ENCODE results near the gene LASP1NB.
"Not testable (repeated sequence)": the region's sequence is repeated elsewhere in the genome, so short reads cannot be mapped to it uniquely, and the experiment has no call there.

Gene LASP1NB

GRCh38 chr17:38970804-38971203 is 45.4 kb downstream of the LASP1NB start:
- H3K27me3 Mint-ChIP-seq (ENCODE audit: low read depth), result no peaks in the 10 kb centered on the region
- H3K4me1 Mint-ChIP-seq, result peaks cover 7% of the 10 kb centered on the region
- no peak overlapping the region for H3K27ac Mint-ChIP-seq
- H3K36me3 Mint-ChIP-seq (ENCODE audit: low read depth), result no peaks in the 10 kb centered on the region
- no peak overlapping the region for H3K4me3 Mint-ChIP-seq
- TF ChIP-seq, protein P1, sequence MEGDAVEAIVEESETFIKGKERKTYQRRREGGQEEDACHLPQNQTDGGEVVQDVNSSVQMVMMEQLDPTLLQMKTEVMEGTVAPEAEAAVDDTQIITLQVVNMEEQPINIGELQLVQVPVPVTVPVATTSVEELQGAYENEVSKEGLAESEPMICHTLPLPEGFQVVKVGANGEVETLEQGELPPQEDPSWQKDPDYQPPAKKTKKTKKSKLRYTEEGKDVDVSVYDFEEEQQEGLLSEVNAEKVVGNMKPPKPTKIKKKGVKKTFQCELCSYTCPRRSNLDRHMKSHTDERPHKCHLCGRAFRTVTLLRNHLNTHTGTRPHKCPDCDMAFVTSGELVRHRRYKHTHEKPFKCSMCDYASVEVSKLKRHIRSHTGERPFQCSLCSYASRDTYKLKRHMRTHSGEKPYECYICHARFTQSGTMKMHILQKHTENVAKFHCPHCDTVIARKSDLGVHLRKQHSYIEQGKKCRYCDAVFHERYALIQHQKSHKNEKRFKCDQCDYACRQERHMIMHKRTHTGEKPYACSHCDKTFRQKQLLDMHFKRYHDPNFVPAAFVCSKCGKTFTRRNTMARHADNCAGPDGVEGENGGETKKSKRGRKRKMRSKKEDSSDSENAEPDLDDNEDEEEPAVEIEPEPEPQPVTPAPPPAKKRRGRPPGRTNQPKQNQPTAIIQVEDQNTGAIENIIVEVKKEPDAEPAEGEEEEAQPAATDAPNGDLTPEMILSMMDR (IDR thresholded peaks at IDR 0.05; ENCODE audit: unreplicated experiment in 3 of 3), result no peak
- no peaks in the 10 kb centered on the region for H3K9me3 Mint-ChIP-seq

- not testable (repeated sequence) for H3K36me3 Mint-ChIP-seq (ENCODE audit: low read depth); H3K4me1 Mint-ChIP-seq; H3K9me3 Mint-ChIP-seq; H3K4me3 Mint-ChIP-seq; H3K27ac Mint-ChIP-seq; H3K27me3 Mint-ChIP-seq (ENCODE audit: low read depth)
Observed at GRCh38 chr17:38976187-38976551, 50.8 kb downstream of the LASP1NB start.

DNA sequence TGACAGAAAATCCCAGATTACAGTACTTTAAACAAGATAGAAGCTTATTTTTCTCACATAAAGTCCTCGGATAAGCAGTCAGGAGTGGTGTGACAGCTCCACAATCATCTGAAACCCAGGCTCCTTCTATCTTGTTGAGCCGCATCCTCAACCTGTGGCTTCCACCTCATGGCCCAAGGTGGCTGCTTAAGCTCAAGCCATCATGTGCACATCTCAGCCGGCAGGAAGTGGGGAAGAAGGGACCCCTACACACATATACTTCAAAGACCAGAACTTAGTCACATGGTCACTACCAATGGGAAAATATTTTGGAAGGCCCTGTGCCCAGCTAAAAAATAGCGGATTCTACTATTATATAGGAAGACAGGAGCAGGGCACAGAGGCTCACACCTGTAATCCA is 52.8 kb downstream of the LASP1NB start:
- no peak overlapping the region for H3K4me3 Mint-ChIP-seq
- no peaks in the 10 kb centered on the region for H3K36me3 Mint-ChIP-seq (ENCODE audit: low read depth)
- TF ChIP-seq, protein P1 (IDR thresholded peaks at IDR 0.05; ENCODE audit: unreplicated experiment in 3 of 3), result no peak
- H3K27ac Mint-ChIP-seq, result no peak overlapping the region
- H3K9me3 Mint-ChIP-seq, result no peaks in the 10 kb centered on the region
- peaks cover 10% of the 10 kb centered on the region for H3K4me1 Mint-ChIP-seq
- no peaks in the 10 kb centered on the region for H3K27me3 Mint-ChIP-seq (ENCODE audit: low read depth)
